Heart right ventricle (tissue), 16 donors: ENCODE data around the gene RGS7BP. TPM values are rescaled to one million over a fixed set of nuclear protein-coding genes. Genes with fewer than 3 reads are reported as not detected.

Source experiments
- ATAC-seq, 8 donors: fragments of 200-7000 bp; cut with Tn5 transposase; one replicate each; pipeline ENCODE4 v1.9.1; 2020; ENCODE audit warnings: mild to moderate bottlenecking in 8 of 8, moderate library complexity in 8 of 8, moderate number of reproducible peaks in 1 of 8
- DNase-seq, 2 donors: peaks; one replicate each; pipeline ENCODE4 v3.0.0-alpha.2; 2020
- H3K27ac ChIP-seq, 10 donors: fragments of 200-600 bp; sonication (generic) in 2 of 10; one replicate each; pipeline versions ENCODE4 v1.5.0 to v1.8.0; 2020 to 2022; ENCODE audit warnings: mild to moderate bottlenecking in 3 of 10
- H3K27me3 ChIP-seq, 7 donors: fragments of 200-600 bp; one replicate each; pipeline ENCODE4 v1.8.0; 2021 to 2022; ENCODE audit warnings: mild to moderate bottlenecking in 2 of 7
- H3K36me3 ChIP-seq, 9 donors: fragments of 200-600 bp; sonication (generic) in 1 of 9; one replicate each; pipeline versions ENCODE4 v1.5.0 to v1.8.0; 2020 to 2022; ENCODE audit warnings: mild to moderate bottlenecking in 2 of 9
- H3K4me1 ChIP-seq, 9 donors: fragments of 200-600 bp; sonication (generic) in 1 of 9; one replicate each; pipeline versions ENCODE4 v1.5.0 to v1.8.0; 2020 to 2022; ENCODE audit warnings: mild to moderate bottlenecking in 4 of 9
- H3K4me3 ChIP-seq, 10 donors: fragments of 200-600 bp; sonication (generic) in 2 of 10; one replicate each; pipeline versions ENCODE4 v1.5.0 to v1.8.0; 2020 to 2022; ENCODE audit warnings: mild to moderate bottlenecking in 7 of 10, moderate library complexity in 2 of 10
- H3K9me3 ChIP-seq, 11 donors: fragments of 200-600 bp in 10 of 11; sonication (generic) in 2 of 11; one replicate each; pipeline versions ENCODE4 v1.5.0 to v1.8.0; 2013 to 2022; ENCODE audit warnings: mild to moderate bottlenecking in 2 of 11, control low read depth in 1 of 11, moderate library complexity in 1 of 11
- CTCF ChIP-seq, 9 donors: fragments of 200-600 bp; sonication (generic) in 2 of 9; IDR thresholded peaks; one replicate each; pipeline versions ENCODE4 v1.5.0 to v1.8.0; 2021 to 2022; ENCODE audit warnings: antibody characterized with exemption in 9 of 9, mild to moderate bottlenecking in 5 of 9, moderate library complexity in 1 of 9
- WGBS, 2 donors: extraction: QIAGEN DNeasy Blood & Tissue Kit; methylation state at CpG; one replicate each; pipeline ENCODE4 v1.1.7; 2013; ENCODE audit warnings: inconsistent platforms in 1 of 2; 5-methylcytosine and 5-hydroxymethylcytosine counted together
- intact Hi-C, 10 donors: fragments of 100-400 bp; cut with DNase I; formaldehyde crosslinking; loops; one replicate each; pipeline versions ENCODE4 v1.11.1 to v1.14.2; 2022
- polyA plus RNA-seq, 2 donors: library from polyadenylated mRNA; stranded (reverse); fragments of 200-250 nt; gene quantifications; one replicate each; pipeline ENCODE4 v1.2.3, GENCODE V29; 2013
- total RNA-seq, 10 donors: library from RNA; stranded (reverse); fragmentation: NEBNext Ultra II Directional in 3 of 10; extraction: Animal tissue kit (Norgen Biotek cat#: 25700) in 3 of 10; gene quantifications; one replicate each; pipeline versions ENCODE4 v1.2.1 to v1.2.4, GENCODE V29; 2021 to 2023
- donor health status: Arrhythmogenic right ventricular cardiomyopathy.
- donor health status: ischemic (EF 13 %, LVEDD 7.1; RV severe dilation, severe dysfunction).
- donor health status: healthy with polysubstance abuse.
- donor health status: DM: no; HTN: yes; CAD: no.
- donor health status: DM: no; HTN: no; CAD: no.
- donor health status: ischemic (EF 25% LVEDD 6.9; RV normal size, moderate dysfunction).
- donor health status: ischemic (EF 25% LVEDD 5.7; RV mildly dilated, moderate dysfunction).
- donor health status: healthy.
- donor health status: DM: yes; HTN: yes; CAD: no.
- donor health status: Ischemic cardiomyopathy.
- donor health status: ischemic (EF 35%, LVEDD 5.7; RV mildly dilated, moderate dysfunction).
- donor health status: nonischemic (EF 11% LVEDD 7.7; RV severe dilation, severe dysfunction).
- donor health status: DM: yes; HTN: yes; CAD: no.
- donor health status: PGD.
- donor health status: ischemic (EF 29% LVEDD 5.4; RV normal size, mild dysfunction).
- donor health status: nonischemic (EF 23%, LVEDD 6.1; RV moderate dilation, normal function).

RGS7BP gene
- total and polyA plus RNA-seq, 12 donors: 0.07 to 3.1 (median 1.5) TPM

- Histone ChIP-seq H3K9me3 (no peaks in the 10 kb centered on the region), H3K4me1 (peaks cover 0 to 25% (median 0%) of the 10 kb centered on the region in 9 donors), H3K27me3 (peaks cover 0 to 5% (median 0%) of the 10 kb centered on the region in 7 donors), H3K27ac (no peak overlapping the region), H3K36me3 (no peaks in the 10 kb centered on the region), H3K4me3 (no peak overlapping the region)
- ATAC-seq (no peak), DNase-seq (no peak)
- no peak for TF ChIP-seq CTCF (IDR thresholded peaks at IDR 0.05)
- WGBS, 2 donors: 54 to 60% methylated on average over 5 of the region's 5 CpGs
- intact Hi-C loops: loop anchor here in 1 of 10 donors (5.0 kb wide), 1 partner anchor 99 kb away; no protein-coding TSS in a partner anchor
Observed at GRCh38 chr5:64513492-64513891, 7.7 kb downstream of the RGS7BP start.

- intact Hi-C loops: loop anchor here in 2 of 10 donors (5.0 kb wide), 1 partner anchor 98 kb away; no protein-coding TSS in a partner anchor
- H3K4me1 ChIP-seq: peaks cover 0 to 16% (median 0%) of the 10 kb centered on the region in 9 donors
- H3K4me3 ChIP-seq: no peak overlapping the region
- H3K27ac ChIP-seq: no peak overlapping the region
- DNase-seq: no peak
- peak in 5 of 8 donors; percentile 55 to 90 (median 67) for ATAC-seq
- H3K36me3 ChIP-seq: no peaks in the 10 kb centered on the region
- WGBS, 2 donors: 94 to 96% methylated on average over 1 of the region's 1 CpG
- peaks cover 0 to 5% (median 0%) of the 10 kb centered on the region in 7 donors for H3K27me3 ChIP-seq
- TF ChIP-seq CTCF (IDR thresholded peaks at IDR 0.05): no peak
- no peaks in the 10 kb centered on the region for H3K9me3 ChIP-seq
Observed at GRCh38 chr5:64514612-64515011, 8.8 kb downstream of the RGS7BP start.

- no peak for ATAC-seq
- H3K36me3 ChIP-seq: no peaks in the 10 kb centered on the region
- WGBS, 2 donors: 91% methylated on average over 4 of the region's 4 CpGs
- TF ChIP-seq CTCF (IDR thresholded peaks at IDR 0.05): no peak
- H3K9me3 ChIP-seq: no peaks in the 10 kb centered on the region
- no peak overlapping the region for H3K4me3 ChIP-seq
- intact Hi-C loops: loop anchor here in 1 of 10 donors (5.0 kb wide), 1 partner anchor 96 kb away; no protein-coding TSS in a partner anchor
- no peak overlapping the region for H3K27ac ChIP-seq
- H3K27me3 ChIP-seq: no peaks in the 10 kb centered on the region
- no peak for DNase-seq
- H3K4me1 ChIP-seq: peaks cover 0 to 9% (median 0%) of the 10 kb centered on the region in 9 donors
Observed at GRCh38 chr5:64516216-64516615, 10.4 kb downstream of the RGS7BP start.

- 83 to 84% methylated on average over 2 of the region's 2 CpGs for WGBS, 2 donors
- intact Hi-C loops: loop anchor here in 1 of 10 donors (5.0 kb wide), 1 partner anchor 94 kb away; no protein-coding TSS in a partner anchor
- ATAC-seq: no peak
Observed at GRCh38 chr5:64518793-64519192, 13.0 kb downstream of the RGS7BP start.

More at GRCh38 chr5:64518793-64519192, 13.0 kb downstream of the RGS7BP start:
- Histone ChIP-seq H3K36me3 (no peaks in the 10 kb centered on the region), H3K4me1 (peaks cover 0 to 16% (median 0%) of the 10 kb centered on the region in 9 donors), H3K9me3 (no peaks in the 10 kb centered on the region), H3K27ac (no peak overlapping the region), H3K27me3 (no peaks in the 10 kb centered on the region), H3K4me3 (no peak overlapping the region)
- no peak for TF ChIP-seq CTCF (IDR thresholded peaks at IDR 0.05)
- no peak for DNase-seq
